Middle frontal gyrus (tissue), 1 donor: ENCODE results near the gene CCNJ.
"Not testable (repeated sequence)": the region's sequence is repeated elsewhere in the genome, so short reads cannot be mapped to it uniquely, and the experiment has no call there.

Source experiments
- DNase-seq: peaks from one replicate; pipeline ENCODE4 v3.0.0-alpha.2; 2015; ENCODE audit warnings: low spot score; ENCODE audit errors: extremely low spot score

CCNJ gene, protein sequence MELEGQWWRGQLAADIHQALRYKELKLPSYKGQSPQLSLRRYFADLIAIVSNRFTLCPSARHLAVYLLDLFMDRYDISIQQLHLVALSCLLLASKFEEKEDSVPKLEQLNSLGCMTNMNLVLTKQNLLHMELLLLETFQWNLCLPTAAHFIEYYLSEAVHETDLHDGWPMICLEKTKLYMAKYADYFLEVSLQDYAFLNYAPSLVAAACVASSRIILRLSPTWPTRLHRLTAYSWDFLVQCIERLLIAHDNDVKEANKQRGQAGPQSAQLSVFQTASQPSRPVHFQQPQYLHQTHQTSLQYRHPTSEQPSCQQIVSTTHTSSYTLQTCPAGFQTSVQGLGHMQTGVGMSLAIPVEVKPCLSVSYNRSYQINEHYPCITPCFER

DNA sequence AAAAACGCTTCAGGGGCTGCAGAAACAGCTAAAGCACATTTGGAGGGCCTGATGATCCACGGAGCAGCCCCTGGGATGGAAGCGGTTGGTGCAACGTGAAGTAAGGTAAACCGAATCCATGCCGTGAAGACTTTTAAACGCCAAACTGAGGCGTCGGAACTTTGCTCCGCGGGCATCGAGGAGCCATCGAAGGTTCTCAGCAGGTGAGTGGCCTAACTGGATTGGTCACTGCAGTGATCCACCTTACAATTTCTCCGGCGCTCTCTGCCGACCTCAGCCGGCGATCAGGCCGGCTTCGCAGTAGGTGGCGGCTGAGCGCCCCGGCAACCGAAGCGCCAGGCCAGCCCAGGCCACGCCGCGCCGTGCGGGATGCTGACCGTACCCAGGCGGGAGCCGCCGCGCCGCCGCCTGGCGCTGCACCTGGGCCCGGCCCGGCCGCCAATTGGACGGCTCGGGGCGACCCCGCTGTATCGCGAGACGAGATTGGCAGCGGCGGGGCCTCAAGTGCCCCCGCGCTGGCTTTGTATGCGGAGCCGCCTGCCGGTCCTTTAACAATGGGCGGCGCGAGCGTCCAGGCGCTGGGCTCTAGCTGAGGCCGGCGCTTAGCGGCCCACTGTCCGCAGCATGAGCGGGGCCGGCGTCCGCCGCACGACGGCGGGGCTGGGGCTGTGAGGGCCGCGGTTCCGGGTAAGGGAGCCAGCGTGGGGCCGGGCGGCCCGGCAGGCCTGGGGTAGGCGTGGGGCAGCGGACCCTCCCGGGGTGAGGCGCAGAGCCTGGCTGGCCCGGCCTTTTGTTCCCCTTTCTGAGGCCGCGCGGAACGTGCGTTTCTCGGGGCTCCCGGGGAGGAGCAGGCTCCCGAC is at the start of gene CCNJ:
TSS of gene CCNJ (plus strand) at position 551 of the 860 bp plus-strand sequence. CDS start 811 bp downstream, outside the sequence.
- DNase-seq = peak; percentile 82

GRCh38 chr10:95994376-95994775 is 49.0 kb upstream of the CCNJ start:
- DNase-seq = not testable (repeated sequence)

DNA sequence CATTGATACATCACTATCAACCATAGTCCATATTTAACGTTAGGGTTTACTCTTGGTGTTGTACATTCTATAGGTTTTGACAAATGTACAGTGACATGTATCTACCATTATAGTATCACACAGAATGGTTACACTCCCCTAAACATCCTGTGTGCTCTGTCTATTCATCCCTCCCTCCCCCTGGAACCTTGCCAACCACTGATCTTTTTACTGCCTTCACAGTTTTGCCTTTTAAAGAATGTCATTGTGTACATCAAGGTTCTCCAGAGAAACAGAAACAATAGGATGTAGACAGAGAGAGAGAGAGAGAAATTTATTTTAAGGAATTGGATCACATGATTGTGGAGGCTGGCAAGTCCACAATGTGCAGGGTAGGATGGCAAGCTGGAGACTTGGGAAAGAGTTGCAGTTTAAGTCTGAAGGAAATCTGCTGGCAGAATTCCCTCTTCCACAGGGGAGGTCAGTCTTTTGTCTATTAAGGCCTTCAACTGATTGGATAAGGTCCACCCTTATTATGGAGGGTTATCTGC is 45.1 kb upstream of the CCNJ start:
- no peak for DNase-seq

- DNase-seq = no peak
Measured at GRCh38 chr10:96013956-96014355, 29.4 kb upstream of the CCNJ start.

DNA sequence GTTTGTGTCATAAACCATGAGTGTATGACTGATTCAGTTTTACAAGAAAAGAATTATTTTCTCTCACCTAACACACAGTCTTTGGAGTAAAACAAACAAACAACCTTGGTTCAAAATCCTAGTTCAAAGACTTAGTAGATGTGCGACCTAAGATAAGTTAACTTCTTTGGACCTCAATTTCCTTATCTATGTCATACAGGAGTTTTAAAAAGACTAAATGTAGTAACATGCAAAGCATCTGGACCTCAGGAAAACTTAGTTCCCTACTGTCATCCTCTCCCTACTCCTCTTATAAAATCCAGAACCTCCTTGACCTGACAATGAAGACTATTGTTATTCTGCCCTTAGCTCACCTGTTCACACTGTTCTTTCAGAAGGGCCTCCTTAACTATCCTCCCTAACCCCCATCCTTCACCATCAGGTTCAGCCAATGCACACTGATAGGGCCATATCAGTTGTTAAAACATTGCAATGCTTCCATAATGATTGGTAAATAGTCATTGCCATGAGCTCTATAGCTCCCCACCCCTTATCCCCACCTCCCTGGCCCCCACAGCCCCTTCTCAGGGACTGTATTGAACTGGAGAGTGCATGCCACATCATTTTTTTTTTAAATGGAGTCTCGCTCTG is 28.8 kb upstream of the CCNJ start:
- DNase-seq = no peak

DNA sequence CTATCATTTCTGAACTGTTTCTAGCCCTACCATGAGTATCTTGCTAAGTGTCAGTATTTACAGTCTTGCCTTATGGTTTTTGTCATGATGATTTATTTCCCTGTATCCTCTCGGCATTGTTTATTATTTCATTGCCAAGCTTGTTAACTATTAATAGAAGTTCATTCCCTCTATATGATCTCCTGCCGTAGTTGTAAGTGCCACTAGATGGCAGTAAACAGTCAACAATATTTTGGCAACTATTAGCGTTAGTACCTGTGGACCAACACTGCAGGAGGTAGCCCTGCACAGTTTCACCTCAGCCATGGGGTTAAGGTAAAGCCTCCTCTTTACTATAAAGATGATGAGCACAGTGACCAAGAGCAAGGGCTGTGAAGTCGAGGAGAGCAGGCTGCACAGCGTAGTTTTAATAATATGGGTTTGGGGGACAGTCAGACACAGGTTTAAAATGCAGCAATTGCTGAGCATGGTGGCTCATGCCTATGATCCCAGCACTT is 26.1 kb upstream of the CCNJ start:
- peak; percentile 14 for DNase-seq

DNA sequence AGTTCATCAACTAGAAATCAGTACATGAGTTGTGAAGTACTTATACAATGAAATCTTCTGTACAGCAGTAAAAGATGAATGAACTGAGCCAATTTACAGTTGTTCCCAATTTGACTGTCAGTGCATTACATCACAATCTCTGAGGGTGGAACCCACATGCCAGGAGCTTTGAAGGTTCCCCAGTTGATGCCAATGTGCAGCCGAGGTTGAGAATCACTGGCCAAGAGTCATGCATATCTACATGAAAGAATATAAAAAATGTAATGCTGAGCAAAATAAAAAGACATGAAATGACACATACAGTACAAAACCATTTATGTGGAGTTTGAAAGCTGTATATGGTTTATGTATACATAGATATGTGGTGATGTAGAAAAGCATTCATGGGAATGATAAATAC is 22.1 kb upstream of the CCNJ start:
- DNase-seq = no peak

GRCh38 chr10:96022739-96023138 is 20.6 kb upstream of the CCNJ start:
- no peak for DNase-seq

DNA sequence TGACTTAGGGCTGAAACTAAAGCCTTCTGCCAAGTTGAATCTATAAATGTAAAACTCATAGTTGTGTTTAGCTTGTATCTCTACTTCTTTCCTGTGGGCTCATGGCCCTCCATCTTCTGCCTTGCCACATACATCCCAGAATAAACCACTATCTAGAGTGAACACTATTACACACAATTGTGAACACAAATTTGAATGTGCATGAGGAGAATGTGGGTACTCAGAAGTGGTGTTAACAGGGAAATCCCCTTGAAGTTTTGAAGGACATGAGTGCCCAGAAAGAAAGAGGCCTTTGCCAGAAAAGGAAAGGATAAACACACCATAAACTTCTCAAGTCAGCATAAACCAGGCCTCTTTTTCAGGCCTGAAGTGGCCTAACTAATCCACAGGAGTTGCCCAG is 20.2 kb upstream of the CCNJ start:
- no peak for DNase-seq

GRCh38 chr10:96025566-96025965 is 17.8 kb upstream of the CCNJ start:
- DNase-seq = no peak

GRCh38 chr10:96034625-96035024 is 8.8 kb upstream of the CCNJ start:
- DNase-seq = no peak

- no peak for DNase-seq
Measured at GRCh38 chr10:96038476-96039387, 4.7 kb upstream of the CCNJ start.

GRCh38 chr10:96041146-96041545 is 2.2 kb upstream of the CCNJ start:
- no peak for DNase-seq

DNA sequence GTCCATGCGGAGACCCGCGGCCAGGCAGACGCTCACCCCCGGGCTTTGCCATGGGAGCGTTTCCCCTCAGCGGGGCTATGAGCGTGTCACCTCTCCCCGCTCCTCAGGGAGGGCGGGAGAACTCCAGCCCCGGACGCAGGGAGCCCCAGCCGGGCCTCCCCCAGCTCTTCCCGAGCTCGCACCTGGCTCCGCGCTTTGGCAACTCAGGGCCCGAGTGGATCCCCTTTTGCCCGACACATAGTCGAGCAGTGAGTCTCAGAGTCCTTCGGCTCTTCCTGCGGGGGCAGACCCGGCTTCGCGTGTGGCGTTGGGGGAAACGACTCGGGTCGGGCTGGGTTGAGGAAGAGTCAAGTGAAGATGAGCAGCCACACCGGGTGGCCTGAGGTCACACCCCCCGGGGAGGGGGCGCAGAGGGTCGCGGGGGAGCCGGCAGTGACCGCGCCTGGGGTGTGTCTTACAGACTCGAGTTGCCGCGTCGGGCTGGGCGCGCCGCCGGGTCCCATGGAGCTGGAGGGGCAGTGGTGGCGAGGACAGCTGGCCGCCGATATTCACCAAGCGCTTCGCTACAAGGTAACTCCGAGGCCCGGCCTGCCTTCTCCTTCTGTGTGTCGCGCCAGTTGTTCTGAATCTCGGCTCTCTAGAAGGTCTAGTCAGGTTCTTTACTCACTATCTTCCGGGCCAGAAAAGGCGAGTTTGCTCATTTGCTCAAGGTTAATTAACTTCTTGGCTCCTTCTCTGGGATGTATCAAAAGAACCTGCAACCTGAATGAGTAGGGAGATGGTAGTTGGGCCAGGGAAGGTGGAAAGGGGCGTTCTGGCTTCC is 721 bp downstream of the CCNJ start:
- DNase-seq = no peak

DNA sequence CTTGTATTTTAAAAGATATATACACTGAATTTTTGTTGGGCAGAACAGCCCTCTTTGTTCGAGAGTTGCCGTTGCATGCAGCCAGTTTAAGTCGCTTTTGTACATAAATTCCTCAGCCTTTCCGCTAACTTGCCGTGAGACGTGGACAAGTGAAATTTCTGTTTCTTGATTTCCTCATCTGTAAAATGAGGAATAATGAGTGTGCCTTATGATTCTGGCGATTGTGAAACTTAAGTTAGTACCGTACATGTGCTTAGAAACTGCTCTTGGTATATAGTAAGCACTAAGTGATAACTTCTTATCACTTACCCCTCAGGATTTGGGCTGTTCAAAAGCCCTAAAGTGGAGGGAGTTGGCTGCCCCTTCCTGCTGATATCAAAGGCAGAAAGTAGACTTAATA is 1.4 kb downstream of the CCNJ start:
- no peak for DNase-seq

- no peak for DNase-seq
Measured at GRCh38 chr10:96046546-96046945, 3.2 kb downstream of the CCNJ start.

DNA sequence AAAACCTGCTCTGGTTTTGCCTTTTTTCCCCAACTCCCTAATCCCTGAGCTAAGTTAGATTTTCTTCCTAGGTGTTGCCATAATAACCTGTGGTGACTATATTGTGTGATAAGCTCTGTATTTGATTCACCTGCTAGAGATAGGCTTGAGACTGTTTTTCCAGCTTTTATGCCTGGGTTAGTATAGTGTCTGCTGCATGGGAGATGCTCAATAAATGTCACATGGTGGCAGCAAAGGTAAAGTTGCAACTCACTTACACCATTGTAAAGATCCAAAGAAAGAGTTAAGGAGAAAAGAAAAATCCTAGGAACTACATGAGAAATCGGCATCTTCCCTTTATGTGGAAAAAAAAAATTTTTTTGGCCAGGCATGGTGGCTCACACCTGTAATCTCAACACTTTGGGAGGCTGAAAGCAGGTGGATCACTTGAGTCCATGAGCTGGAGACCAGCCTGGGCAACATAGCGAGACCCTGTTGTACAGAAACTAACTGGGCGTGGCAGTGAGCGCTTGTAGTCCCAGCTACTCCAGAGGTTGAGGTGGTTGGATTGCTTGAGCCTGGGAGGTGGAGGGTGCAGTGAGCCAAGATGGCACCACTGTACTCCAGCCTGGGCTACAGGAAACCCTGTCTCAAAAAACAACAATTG is 3.7 kb downstream of the CCNJ start:
- DNase-seq = no peak

DNA sequence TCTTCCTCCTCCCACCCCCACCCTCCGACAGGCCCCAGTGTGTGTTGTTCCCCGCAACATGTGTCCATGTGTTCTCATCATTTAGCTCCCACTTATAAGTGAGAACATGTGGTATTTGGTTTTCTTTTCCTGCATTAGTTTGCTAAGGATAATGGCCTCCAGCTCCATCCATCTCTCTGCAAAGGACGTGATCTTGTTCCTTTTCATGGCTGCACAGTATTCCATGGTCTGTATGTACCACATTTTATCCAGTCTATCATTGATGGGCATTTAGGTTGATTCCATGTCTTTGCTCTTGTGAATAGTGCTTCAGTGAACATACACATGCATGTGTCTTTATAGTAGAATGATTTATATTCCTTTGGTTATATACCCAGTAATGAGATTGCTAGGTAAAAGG is 4.5 kb downstream of the CCNJ start:
- not testable (repeated sequence) for DNase-seq

DNA sequence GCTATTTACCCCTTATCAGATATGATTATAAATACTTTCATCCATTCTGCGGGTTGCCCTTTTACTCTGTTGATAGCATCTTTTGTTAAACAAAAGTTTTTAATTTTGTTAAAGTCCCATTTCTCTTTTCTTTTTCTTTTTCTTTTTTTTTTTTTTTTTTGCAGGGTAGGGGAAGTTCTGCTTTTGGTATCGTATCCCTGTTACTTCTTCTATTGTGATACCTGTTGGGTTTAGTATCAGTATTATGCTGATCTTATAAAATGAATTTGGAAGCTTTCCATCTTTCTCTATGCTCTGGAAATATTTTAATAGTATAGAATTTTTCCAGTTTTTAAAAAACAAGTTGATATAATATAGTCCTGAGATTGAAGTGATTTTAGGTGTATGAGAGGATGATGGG is 6.0 kb downstream of the CCNJ start:
- no peak for DNase-seq
